NOMO-1 treated with dmso at 0.1 percent for 144 hours (cell line): ENCODE data around the gene ZNF274.
A peak's percentile ranks its signal among the peaks of the same experiment; 100 is the strongest.
"Not testable (repeated sequence)": the region's sequence is repeated elsewhere in the genome, so short reads cannot be mapped to it uniquely, and the experiment has no call there.

Experiments
- DNase-seq: peaks from one replicate; lab custom pipeline; 2025; ENCODE audit not compliant: unreplicated experiment; lab: John Stamatoyannopoulos, UW

Gene ZNF274

GRCh38 chr19:58182989-58183816, at the start of gene ZNF274:
TSS of gene ZNF274 (plus strand) at chr19:58183061. CDS start at chr19:58183966, 905 bp downstream.
- peak; percentile 92 for DNase-seq

- DNase-seq = no peak
Measured at GRCh38 chr19:58134244-58134643, 48.6 kb upstream of the ZNF274 start.

GRCh38 chr19:58145849-58146248, 37.0 kb upstream of the ZNF274 start:
- DNase-seq = no peak

GRCh38 chr19:58147475-58147874, 35.4 kb upstream of the ZNF274 start:
- not testable (repeated sequence) for DNase-seq

GRCh38 chr19:58150328-58150921, 32.4 kb upstream of the ZNF274 start, which contains the start of gene ZNF329:
TSS of gene ZNF329 (minus strand) at chr19:58150789. CDS start at chr19:58129503, 21,286 bp downstream.
- no peak for DNase-seq

GRCh38 chr19:58153386-58153785, 29.5 kb upstream of the ZNF274 start:
- DNase-seq = no peak

GRCh38 chr19:58154287-58154678, 28.6 kb upstream of the ZNF274 start:
- no peak for DNase-seq

GRCh38 chr19:58154679-58155648, 27.9 kb upstream of the ZNF274 start:
- no peak for DNase-seq

GRCh38 chr19:58157045-58157728, 25.7 kb upstream of the ZNF274 start:
- DNase-seq = no peak

- DNase-seq = no peak
Measured at GRCh38 chr19:58166268-58166667, 16.6 kb upstream of the ZNF274 start.

GRCh38 chr19:58166708-58167280, 16.1 kb upstream of the ZNF274 start:
- no peak for DNase-seq

GRCh38 chr19:58170860-58171259, 12.0 kb upstream of the ZNF274 start:
- DNase-seq = no peak

GRCh38 chr19:58181902-58182576, 822 bp upstream of the ZNF274 start:
- peak; percentile 34 for DNase-seq

- DNase-seq = no peak
Measured at GRCh38 chr19:58182577-58182988, 278 bp upstream of the ZNF274 start.

- DNase-seq = peak; percentile 41
Measured at GRCh38 chr19:58183817-58184215, 955 bp downstream of the ZNF274 start.

- no peak for DNase-seq
Measured at GRCh38 chr19:58196901-58197616, 14.2 kb downstream of the ZNF274 start.

- DNase-seq = no peak
Measured at GRCh38 chr19:58203814-58204475, 21.1 kb downstream of the ZNF274 start.

GRCh38 chr19:58204566-58204965, 21.7 kb downstream of the ZNF274 start:
- DNase-seq = no peak

- no peak for DNase-seq
Measured at GRCh38 chr19:58209577-58209976, 26.7 kb downstream of the ZNF274 start.
